ENCODE measurements around the gene ZNF362.

DNA sequence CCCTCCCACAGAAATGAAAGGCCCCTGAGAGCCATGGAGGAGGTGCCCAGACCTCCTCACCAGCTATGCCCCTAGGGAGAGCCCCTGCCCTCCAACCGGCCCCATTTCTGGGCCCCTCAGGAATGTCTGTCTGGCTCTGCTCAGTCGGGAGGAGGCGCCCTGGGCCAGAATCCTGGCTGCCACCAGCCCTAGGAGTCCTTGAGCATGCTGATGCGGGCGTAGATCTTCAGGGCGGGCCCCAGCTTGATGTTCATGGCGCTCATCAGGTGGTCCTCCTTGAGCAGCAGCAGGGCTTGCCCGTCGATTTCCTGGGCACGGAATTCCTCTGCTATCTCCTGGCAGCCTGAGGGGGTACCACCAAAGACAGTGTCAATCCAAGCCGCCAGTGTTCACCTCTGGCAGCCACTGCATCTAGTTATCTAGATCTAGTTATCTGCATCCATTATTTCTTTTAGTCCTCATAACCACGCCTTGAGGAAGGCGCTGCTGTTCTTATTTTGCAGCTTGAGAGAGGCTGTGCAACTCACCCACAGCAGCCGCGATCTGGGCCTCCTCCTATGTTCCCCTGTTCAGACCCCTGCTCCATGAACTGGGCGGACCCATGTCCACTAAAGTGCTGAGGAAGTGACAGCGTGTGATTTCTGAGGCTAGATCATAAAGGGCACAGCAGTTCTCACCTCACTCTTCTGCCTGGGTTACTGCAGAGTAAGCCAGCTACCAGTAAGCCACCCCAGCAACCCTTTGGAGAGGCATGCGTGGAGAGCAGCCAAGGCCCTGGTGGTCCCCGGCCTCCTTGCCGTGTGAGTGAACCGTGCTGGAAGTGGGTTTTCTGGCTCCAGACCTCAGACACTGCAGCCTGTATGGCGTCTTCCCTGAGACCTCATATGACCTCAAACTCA lies 68.6 kb downstream of the ZNF362 start:
- no peak for TF ChIP-seq POLR2AphosphoS5 (IDR thresholded peaks at IDR 0.05)
- TF ChIP-seq, protein P1, sequence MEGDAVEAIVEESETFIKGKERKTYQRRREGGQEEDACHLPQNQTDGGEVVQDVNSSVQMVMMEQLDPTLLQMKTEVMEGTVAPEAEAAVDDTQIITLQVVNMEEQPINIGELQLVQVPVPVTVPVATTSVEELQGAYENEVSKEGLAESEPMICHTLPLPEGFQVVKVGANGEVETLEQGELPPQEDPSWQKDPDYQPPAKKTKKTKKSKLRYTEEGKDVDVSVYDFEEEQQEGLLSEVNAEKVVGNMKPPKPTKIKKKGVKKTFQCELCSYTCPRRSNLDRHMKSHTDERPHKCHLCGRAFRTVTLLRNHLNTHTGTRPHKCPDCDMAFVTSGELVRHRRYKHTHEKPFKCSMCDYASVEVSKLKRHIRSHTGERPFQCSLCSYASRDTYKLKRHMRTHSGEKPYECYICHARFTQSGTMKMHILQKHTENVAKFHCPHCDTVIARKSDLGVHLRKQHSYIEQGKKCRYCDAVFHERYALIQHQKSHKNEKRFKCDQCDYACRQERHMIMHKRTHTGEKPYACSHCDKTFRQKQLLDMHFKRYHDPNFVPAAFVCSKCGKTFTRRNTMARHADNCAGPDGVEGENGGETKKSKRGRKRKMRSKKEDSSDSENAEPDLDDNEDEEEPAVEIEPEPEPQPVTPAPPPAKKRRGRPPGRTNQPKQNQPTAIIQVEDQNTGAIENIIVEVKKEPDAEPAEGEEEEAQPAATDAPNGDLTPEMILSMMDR (IDR thresholded peaks at IDR 0.05) = no peak

Measured in stomach (tissue), 4 donors.